WTC11 (cell line): ENCODE results near the gene COMMD10. TPM values are rescaled to one million over a fixed set of nuclear protein-coding genes. Genes with fewer than 3 reads are reported as not detected.

Experiments
- ATAC-seq: fragments of 200-7000 bp; cut with Tn5 transposase; 2 replicates; pipeline ENCODE4 v1.10.0; 2021; ENCODE audit warnings: mild to moderate bottlenecking, moderate library complexity
- CTCF ChIA-PET: fragments of 300-600 bp; sonication (Branson Sonifier 250); formaldehyde crosslinking; loops from one replicate; lab custom pipeline; 2021; ENCODE audit warnings: antibody characterized with exemption; lab: Charles Lee
- POLR2A ChIA-PET: fragments of 350-600 bp; sonication (Branson Sonifier 250); formaldehyde crosslinking; loops from one replicate; lab custom pipeline; 2021; ENCODE audit warnings: antibody characterized with exemption; lab: Charles Lee
- DNase-seq: peaks from one replicate; pipeline ENCODE4 v3.0.0; 2021; ENCODE audit warnings: low spot score
- H3K27ac Mint-ChIP-seq: 2 replicates; pipeline ENCODE4 v1.8.0; 2021; ENCODE audit warnings: mixed read lengths
- H3K27me3 Mint-ChIP-seq: 2 replicates; pipeline ENCODE4 v1.8.0; 2021; ENCODE audit warnings: low read depth, mild to moderate bottlenecking, moderate library complexity, mixed read lengths
- H3K36me3 Mint-ChIP-seq: 2 replicates; pipeline ENCODE4 v1.8.0; 2021; ENCODE audit warnings: mixed read lengths
- H3K4me1 Mint-ChIP-seq: 2 replicates; pipeline ENCODE4 v1.8.0; 2022; ENCODE audit warnings: mixed read lengths
- H3K4me3 Mint-ChIP-seq: 2 replicates; pipeline ENCODE4 v1.8.0; 2021; ENCODE audit warnings: mild to moderate bottlenecking, moderate library complexity, mixed read lengths
- H3K9me3 Mint-ChIP-seq: 2 replicates; pipeline ENCODE4 v1.8.0; 2021; ENCODE audit warnings: mixed read lengths
- CREB1 ChIP-seq: sonication (generic); formaldehyde crosslinking; IDR thresholded peaks from 2 replicates; pipeline ENCODE4 v1.8.0; 2023; ENCODE audit warnings: mild to moderate bottlenecking, missing genetic modification reagents
- CREM ChIP-seq: sonication (generic); formaldehyde crosslinking; IDR thresholded peaks from 2 replicates; pipeline ENCODE4 v1.8.1; 2022; ENCODE audit warnings: mild to moderate bottlenecking, missing genetic modification reagents, moderate library complexity
- ETV6 ChIP-seq: sonication (generic); formaldehyde crosslinking; IDR thresholded peaks from 2 replicates; pipeline ENCODE4 v1.8.1; 2022; ENCODE audit warnings: mild to moderate bottlenecking, missing genetic modification reagents
- GRHL2 ChIP-seq: fragments of 250-450 bp; sonication (Bioruptor Pico); IDR thresholded peaks from 2 replicates; pipeline ENCODE4 v1.8.0; 2022; ENCODE audit warnings: mild to moderate bottlenecking, moderate library complexity; ENCODE audit not compliant: insufficient replicate concordance, severe bottlenecking
- GTF2I ChIP-seq: fragments of 250-450 bp; sonication (Bioruptor Pico); conservative IDR thresholded peaks from 2 replicates; pipeline ENCODE4 v1.4.0; 2021; ENCODE audit warnings: mild to moderate bottlenecking
- HMGA2 ChIP-seq: fragments of 250-450 bp; sonication (Bioruptor Pico); IDR thresholded peaks from 2 replicates; pipeline ENCODE4 v1.4.0; 2021; ENCODE audit warnings: mild to moderate bottlenecking, moderate library complexity
- NFATC4 ChIP-seq: fragments of 250-450 bp; sonication (Bioruptor Pico); IDR thresholded peaks from 2 replicates; pipeline ENCODE4 v1.9.0; 2021; ENCODE audit warnings: mild to moderate bottlenecking
- NFE2L1 ChIP-seq: sonication (generic); formaldehyde crosslinking; IDR thresholded peaks from 2 replicates; pipeline ENCODE4 v1.8.1; 2023; ENCODE audit warnings: missing genetic modification reagents
- NFYB ChIP-seq: sonication (generic); formaldehyde crosslinking; conservative IDR thresholded peaks from 2 replicates; pipeline ENCODE4 v1.8.0; 2022; ENCODE audit warnings: low read depth, missing genetic modification reagents
- NR1H2 ChIP-seq: sonication (generic); formaldehyde crosslinking; IDR thresholded peaks from 2 replicates; pipeline ENCODE4 v1.9.0; 2021; ENCODE audit warnings: mild to moderate bottlenecking, moderate library complexity, missing genetic modification reagents
- NR2C2 ChIP-seq: sonication (generic); formaldehyde crosslinking; IDR thresholded peaks from 2 replicates; pipeline ENCODE4 v1.8.0; 2022; ENCODE audit warnings: mild to moderate bottlenecking, missing genetic modification reagents
- RELA ChIP-seq: sonication (generic); formaldehyde crosslinking; IDR thresholded peaks from 2 replicates; pipeline ENCODE4 v1.8.1; 2022; ENCODE audit warnings: missing genetic modification reagents, mild to moderate bottlenecking, borderline replicate concordance
- RORB ChIP-seq: fragments of 250-450 bp; sonication (Bioruptor Pico); IDR thresholded peaks from 2 replicates; pipeline ENCODE4 v1.9.0; 2021; ENCODE audit warnings: mild to moderate bottlenecking
- ZNF317 ChIP-seq: sonication (generic); formaldehyde crosslinking; IDR thresholded peaks from 2 replicates; pipeline ENCODE4 v1.8.1; 2023; ENCODE audit warnings: low read depth, mild to moderate bottlenecking, moderate library complexity, missing genetic modification reagents, borderline replicate concordance
- ZNF423 ChIP-seq: fragments of 250-450 bp; sonication (Bioruptor Pico); IDR thresholded peaks from 2 replicates; pipeline ENCODE4 v2.1.2; 2022; ENCODE audit warnings: mild to moderate bottlenecking, moderate library complexity
- total RNA-seq: library from RNA; stranded (reverse); gene quantifications from 3 replicates; pipeline ENCODE4 v1.2.3, GENCODE V29; 2021
- TF ChIP-seq, protein P1 (sequence below): fragments of 250-450 bp; sonication (Bioruptor Pico); IDR thresholded peaks from 2 replicates; pipeline ENCODE4 v1.9.0; 2021; ENCODE audit warnings: mild to moderate bottlenecking
- TF ChIP-seq, protein P2 (sequence below): sonication (generic); formaldehyde crosslinking; IDR thresholded peaks from 2 replicates; pipeline ENCODE4 v1.8.0; 2023; ENCODE audit warnings: missing genetic modification reagents, mild to moderate bottlenecking, borderline replicate concordance
- TF ChIP-seq, protein P3 (sequence below): sonication (generic); formaldehyde crosslinking; IDR thresholded peaks from 2 replicates; pipeline ENCODE4 v1.8.0; 2023; ENCODE audit warnings: missing genetic modification reagents
- TF ChIP-seq, protein P4 (sequence below): sonication (generic); formaldehyde crosslinking; IDR thresholded peaks from 2 replicates; pipeline ENCODE4 v1.8.1; 2022; ENCODE audit warnings: low read depth, mild to moderate bottlenecking, moderate library complexity, missing genetic modification reagents, borderline replicate concordance

Gene COMMD10
- total RNA-seq, 1 experiment from 2014 or later, result 34.5 TPM

DNA sequence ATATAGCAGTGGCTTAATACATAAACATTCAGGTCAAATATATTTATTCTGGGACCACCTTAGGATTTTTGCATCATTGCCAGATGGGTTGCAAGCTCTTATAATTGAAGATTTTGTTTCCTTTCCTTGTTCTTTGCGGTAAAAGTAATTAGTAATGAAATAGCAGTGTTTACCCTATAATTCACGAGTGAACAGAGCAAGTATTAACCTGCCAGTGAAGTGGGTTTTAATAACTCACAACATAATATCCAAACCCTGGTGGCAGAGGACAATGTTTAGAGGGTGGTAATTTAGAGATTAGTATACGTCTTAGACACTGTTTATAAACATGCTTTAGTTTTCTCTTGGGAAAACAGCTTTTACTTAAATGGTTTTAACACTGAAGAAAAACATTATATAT, 40.8 kb upstream of the COMMD10 start (continued):
- TF ChIP-seq NR2C2 (CRISPR knock-in tag), result no peak
- TF ChIP-seq, protein P1, sequence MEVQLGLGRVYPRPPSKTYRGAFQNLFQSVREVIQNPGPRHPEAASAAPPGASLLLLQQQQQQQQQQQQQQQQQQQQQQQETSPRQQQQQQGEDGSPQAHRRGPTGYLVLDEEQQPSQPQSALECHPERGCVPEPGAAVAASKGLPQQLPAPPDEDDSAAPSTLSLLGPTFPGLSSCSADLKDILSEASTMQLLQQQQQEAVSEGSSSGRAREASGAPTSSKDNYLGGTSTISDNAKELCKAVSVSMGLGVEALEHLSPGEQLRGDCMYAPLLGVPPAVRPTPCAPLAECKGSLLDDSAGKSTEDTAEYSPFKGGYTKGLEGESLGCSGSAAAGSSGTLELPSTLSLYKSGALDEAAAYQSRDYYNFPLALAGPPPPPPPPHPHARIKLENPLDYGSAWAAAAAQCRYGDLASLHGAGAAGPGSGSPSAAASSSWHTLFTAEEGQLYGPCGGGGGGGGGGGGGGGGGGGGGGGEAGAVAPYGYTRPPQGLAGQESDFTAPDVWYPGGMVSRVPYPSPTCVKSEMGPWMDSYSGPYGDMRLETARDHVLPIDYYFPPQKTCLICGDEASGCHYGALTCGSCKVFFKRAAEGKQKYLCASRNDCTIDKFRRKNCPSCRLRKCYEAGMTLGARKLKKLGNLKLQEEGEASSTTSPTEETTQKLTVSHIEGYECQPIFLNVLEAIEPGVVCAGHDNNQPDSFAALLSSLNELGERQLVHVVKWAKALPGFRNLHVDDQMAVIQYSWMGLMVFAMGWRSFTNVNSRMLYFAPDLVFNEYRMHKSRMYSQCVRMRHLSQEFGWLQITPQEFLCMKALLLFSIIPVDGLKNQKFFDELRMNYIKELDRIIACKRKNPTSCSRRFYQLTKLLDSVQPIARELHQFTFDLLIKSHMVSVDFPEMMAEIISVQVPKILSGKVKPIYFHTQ (CRISPR knock-in tag), result no peak
- TF ChIP-seq NFE2L1 (CRISPR knock-in tag), result no peak

DNA sequence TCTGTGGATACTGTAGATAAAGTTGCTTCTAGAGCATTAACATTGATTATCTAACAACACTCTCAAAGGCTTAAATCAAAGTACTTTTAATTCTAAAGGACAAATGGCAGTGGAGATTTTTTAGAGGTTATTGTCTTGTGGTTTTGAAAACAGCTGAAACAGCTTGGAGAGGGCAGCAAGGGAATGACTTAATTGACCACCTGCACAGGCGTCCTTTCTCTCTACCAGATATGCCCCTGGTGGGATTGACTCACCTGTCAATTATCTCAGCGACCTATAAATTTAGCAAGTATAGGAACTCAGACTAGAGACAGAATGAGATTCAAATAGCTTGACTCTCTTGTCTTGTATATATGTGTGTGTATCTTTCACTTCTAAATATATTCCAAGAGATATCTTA, 39.0 kb upstream of the COMMD10 start:
- TF ChIP-seq NFE2L1 (CRISPR knock-in tag), result no peak
- TF ChIP-seq, protein P2, sequence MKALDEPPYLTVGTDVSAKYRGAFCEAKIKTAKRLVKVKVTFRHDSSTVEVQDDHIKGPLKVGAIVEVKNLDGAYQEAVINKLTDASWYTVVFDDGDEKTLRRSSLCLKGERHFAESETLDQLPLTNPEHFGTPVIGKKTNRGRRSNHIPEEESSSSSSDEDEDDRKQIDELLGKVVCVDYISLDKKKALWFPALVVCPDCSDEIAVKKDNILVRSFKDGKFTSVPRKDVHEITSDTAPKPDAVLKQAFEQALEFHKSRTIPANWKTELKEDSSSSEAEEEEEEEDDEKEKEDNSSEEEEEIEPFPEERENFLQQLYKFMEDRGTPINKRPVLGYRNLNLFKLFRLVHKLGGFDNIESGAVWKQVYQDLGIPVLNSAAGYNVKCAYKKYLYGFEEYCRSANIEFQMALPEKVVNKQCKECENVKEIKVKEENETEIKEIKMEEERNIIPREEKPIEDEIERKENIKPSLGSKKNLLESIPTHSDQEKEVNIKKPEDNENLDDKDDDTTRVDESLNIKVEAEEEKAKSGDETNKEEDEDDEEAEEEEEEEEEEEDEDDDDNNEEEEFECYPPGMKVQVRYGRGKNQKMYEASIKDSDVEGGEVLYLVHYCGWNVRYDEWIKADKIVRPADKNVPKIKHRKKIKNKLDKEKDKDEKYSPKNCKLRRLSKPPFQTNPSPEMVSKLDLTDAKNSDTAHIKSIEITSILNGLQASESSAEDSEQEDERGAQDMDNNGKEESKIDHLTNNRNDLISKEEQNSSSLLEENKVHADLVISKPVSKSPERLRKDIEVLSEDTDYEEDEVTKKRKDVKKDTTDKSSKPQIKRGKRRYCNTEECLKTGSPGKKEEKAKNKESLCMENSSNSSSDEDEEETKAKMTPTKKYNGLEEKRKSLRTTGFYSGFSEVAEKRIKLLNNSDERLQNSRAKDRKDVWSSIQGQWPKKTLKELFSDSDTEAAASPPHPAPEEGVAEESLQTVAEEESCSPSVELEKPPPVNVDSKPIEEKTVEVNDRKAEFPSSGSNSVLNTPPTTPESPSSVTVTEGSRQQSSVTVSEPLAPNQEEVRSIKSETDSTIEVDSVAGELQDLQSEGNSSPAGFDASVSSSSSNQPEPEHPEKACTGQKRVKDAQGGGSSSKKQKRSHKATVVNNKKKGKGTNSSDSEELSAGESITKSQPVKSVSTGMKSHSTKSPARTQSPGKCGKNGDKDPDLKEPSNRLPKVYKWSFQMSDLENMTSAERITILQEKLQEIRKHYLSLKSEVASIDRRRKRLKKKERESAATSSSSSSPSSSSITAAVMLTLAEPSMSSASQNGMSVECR (CRISPR knock-in tag), result no peak
- TF ChIP-seq, protein P1 (CRISPR knock-in tag), result no peak
- no peak for TF ChIP-seq GTF2I
- TF ChIP-seq HMGA2 (CRISPR knock-in tag), result no peak
- TF ChIP-seq, protein P3, sequence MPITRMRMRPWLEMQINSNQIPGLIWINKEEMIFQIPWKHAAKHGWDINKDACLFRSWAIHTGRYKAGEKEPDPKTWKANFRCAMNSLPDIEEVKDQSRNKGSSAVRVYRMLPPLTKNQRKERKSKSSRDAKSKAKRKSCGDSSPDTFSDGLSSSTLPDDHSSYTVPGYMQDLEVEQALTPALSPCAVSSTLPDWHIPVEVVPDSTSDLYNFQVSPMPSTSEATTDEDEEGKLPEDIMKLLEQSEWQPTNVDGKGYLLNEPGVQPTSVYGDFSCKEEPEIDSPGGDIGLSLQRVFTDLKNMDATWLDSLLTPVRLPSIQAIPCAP (CRISPR knock-in tag), result no peak
- no peak for TF ChIP-seq RORB (CRISPR knock-in tag)
- TF ChIP-seq, protein P4, sequence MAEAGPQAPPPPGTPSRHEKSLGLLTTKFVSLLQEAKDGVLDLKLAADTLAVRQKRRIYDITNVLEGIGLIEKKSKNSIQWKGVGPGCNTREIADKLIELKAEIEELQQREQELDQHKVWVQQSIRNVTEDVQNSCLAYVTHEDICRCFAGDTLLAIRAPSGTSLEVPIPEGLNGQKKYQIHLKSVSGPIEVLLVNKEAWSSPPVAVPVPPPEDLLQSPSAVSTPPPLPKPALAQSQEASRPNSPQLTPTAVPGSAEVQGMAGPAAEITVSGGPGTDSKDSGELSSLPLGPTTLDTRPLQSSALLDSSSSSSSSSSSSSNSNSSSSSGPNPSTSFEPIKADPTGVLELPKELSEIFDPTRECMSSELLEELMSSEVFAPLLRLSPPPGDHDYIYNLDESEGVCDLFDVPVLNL (CRISPR knock-in tag), result no peak
- no peak for TF ChIP-seq ZNF317
- no peak for TF ChIP-seq NR1H2 (CRISPR knock-in tag)
- no peak for TF ChIP-seq ETV6 (CRISPR knock-in tag)
- no peak for TF ChIP-seq RELA (CRISPR knock-in tag)
- no peak for TF ChIP-seq CREB1 (CRISPR knock-in tag)
- TF ChIP-seq NFYB, result no peak
- TF ChIP-seq GRHL2, result no peak
- no peak for TF ChIP-seq ZNF423 (CRISPR knock-in tag)
- TF ChIP-seq NFATC4 (CRISPR knock-in tag), result no peak
- no peak for TF ChIP-seq CREM (CRISPR knock-in tag)
- no peak for TF ChIP-seq NR2C2 (CRISPR knock-in tag)
- no peaks in the 10 kb centered on the region for H3K36me3 Mint-ChIP-seq
- ChIA-PET POLR2A (no interaction called here), CTCF (no interaction called here)
- ATAC-seq (no peak), DNase-seq (no peak)
- H3K27ac Mint-ChIP-seq, result no peak overlapping the region
- no peaks in the 10 kb centered on the region for H3K27me3 Mint-ChIP-seq
- H3K4me1 Mint-ChIP-seq, result peaks cover 5% of the 10 kb centered on the region
- H3K4me3 Mint-ChIP-seq, result no peak overlapping the region
- no peaks in the 10 kb centered on the region for H3K9me3 Mint-ChIP-seq
